ENCODE measurements around the gene PRKCA.

DNA sequence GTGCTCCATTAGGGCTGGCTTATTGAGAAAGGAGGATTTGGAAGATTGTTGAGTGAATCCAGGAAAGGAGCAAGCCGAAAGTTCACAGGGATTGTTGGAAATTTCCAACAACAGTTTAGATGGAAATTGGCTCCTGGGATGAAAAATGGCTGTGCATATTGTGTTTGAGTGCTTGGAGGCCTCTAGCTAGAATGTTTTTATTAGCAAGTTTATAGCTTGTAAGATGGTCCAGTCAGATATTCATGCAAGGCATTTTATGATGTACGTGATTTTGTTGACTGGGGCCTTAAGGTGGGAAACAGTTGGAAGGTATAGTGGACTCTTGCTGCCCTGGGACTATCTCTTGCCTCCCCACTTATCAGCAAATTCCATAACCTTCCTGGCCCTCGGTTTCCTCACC is 216.7 kb downstream of the PRKCA start:
- TF ChIP-seq POLR2A (IDR thresholded peaks at IDR 0.05): no peak
- TF ChIP-seq, protein P1, sequence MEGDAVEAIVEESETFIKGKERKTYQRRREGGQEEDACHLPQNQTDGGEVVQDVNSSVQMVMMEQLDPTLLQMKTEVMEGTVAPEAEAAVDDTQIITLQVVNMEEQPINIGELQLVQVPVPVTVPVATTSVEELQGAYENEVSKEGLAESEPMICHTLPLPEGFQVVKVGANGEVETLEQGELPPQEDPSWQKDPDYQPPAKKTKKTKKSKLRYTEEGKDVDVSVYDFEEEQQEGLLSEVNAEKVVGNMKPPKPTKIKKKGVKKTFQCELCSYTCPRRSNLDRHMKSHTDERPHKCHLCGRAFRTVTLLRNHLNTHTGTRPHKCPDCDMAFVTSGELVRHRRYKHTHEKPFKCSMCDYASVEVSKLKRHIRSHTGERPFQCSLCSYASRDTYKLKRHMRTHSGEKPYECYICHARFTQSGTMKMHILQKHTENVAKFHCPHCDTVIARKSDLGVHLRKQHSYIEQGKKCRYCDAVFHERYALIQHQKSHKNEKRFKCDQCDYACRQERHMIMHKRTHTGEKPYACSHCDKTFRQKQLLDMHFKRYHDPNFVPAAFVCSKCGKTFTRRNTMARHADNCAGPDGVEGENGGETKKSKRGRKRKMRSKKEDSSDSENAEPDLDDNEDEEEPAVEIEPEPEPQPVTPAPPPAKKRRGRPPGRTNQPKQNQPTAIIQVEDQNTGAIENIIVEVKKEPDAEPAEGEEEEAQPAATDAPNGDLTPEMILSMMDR (IDR thresholded peaks at IDR 0.05): no peak
